Psoas muscle (tissue), 8 donors: Measurements from ENCODE around the gene KITLG. TPM values are rescaled to one million over a fixed set of nuclear protein-coding genes. Genes with fewer than 3 reads are reported as not detected.

Experiments used
- ATAC-seq, 4 donors: fragments of 200-7000 bp; cut with Tn5 transposase; one replicate each; pipeline ENCODE4 v1.9.1; 2020; ENCODE audit warnings: moderate library complexity in 3 of 4, mild to moderate bottlenecking in 2 of 4
- DNase-seq, 2 donors: peaks; one replicate each; pipeline ENCODE4 v3.0.0-alpha.2; 2020
- H3K27ac ChIP-seq: fragments of 200-600 bp; one replicate; pipeline ENCODE4 v1.8.0; 2022
- H3K27me3 ChIP-seq, 3 donors: fragments of 200-600 bp in 1 of 3; one replicate each; pipeline versions ENCODE4 v1.6.1 to v1.8.0; 2013 to 2022; ENCODE audit warnings: low read length in 2 of 3, mild to moderate bottlenecking in 2 of 3, moderate library complexity in 1 of 3; ENCODE audit not compliant: insufficient read depth in 3 of 3
- H3K36me3 ChIP-seq, 2 donors: fragments of 200-600 bp in 1 of 2; one replicate each; pipeline versions ENCODE4 v1.6.1 to v1.8.0; 2013 to 2022; ENCODE audit warnings: low read depth in 1 of 2, mild to moderate bottlenecking in 1 of 2, moderate library complexity in 1 of 2; ENCODE audit not compliant: insufficient read depth in 1 of 2
- H3K4me1 ChIP-seq: fragments of 200-600 bp; one replicate; pipeline ENCODE4 v1.8.0; 2022
- H3K4me3 ChIP-seq: fragments of 200-600 bp; one replicate; pipeline ENCODE4 v1.8.0; 2022; ENCODE audit warnings: mild to moderate bottlenecking
- H3K9me3 ChIP-seq: fragments of 200-600 bp; one replicate; pipeline ENCODE4 v1.8.0; 2022
- CTCF ChIP-seq: fragments of 200-600 bp; IDR thresholded peaks from one replicate; pipeline ENCODE4 v1.8.0; 2022; ENCODE audit warnings: antibody characterized with exemption
- WGBS, 3 donors: extraction: QIAGEN DNeasy Blood & Tissue Kit; methylation state at CpG; one replicate each; pipeline versions ENCODE4 v1.1.6 to v1.1.7; 2013; 5-methylcytosine and 5-hydroxymethylcytosine counted together
- intact Hi-C, 2 donors: fragments of 100-400 bp; cut with DNase I; formaldehyde crosslinking; loops; one replicate each; pipeline versions ENCODE4 v1.11.0 to v1.14.2; 2022
- polyA plus RNA-seq, 3 donors: library from polyadenylated mRNA; stranded (reverse); fragments of 200-250 nt; gene quantifications; one replicate each; pipeline ENCODE4 v1.2.3, GENCODE V29; 2013
- total RNA-seq, 4 donors: library from RNA; stranded (reverse); fragmentation: NEBNext Ultra II Directional in 2 of 4; extraction: Animal tissue kit (Norgen Biotek cat#: 25700) in 2 of 4; gene quantifications; one replicate each; pipeline versions ENCODE4 v1.2.1 to v1.2.4, GENCODE V29; 2021 to 2023
- donor health status: healthy with polysubstance abuse.
- donor health status: DM: no; HTN: no; CAD: no; lungs with moderate emphysema.
- donor health status: Bipolar disorder and iron deficiency.
- donor health status: healthy.
- donor health status: DM: yes; HTN: yes; CAD: no.
- donor health status: DM: no; HTN: no; CAD: no.
- donor health status: DM: no; HTN: no; CAD: no.
- donor health status: DM: yes; HTN: yes; CAD: no.

KITLG gene
- total and polyA plus RNA-seq, 7 donors: 1.5 to 11.5 (median 4.1) TPM

DNA sequence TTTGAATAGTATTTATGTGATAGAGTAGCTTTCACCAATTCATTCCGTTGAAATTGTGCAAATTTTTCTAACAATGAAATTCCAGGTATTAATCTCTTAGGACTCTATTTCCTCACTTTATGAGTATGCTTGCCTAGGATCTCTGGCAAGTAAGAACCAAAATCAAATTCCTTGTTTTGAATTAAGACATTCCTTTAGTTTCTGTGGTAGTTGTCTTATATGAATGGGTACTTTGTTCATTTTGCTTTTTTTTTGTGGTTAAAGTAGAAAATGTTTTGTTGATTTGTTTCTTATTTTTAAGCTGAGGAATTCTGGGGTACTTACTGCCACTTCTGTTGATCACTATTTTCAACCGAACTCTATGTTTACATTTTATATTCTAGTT, 59.8 kb downstream of the KITLG start:
- no peak overlapping the region for H3K4me3 ChIP-seq
- H3K27ac ChIP-seq: no peak overlapping the region
- peaks cover 9% of the 10 kb centered on the region for H3K4me1 ChIP-seq
- H3K9me3 ChIP-seq: no peaks in the 10 kb centered on the region
- intact Hi-C loops: no loop called here
- H3K36me3 ChIP-seq: no peaks in the 10 kb centered on the region
- TF ChIP-seq CTCF: no peak
- ATAC-seq: no peak
- H3K27me3 ChIP-seq: no peaks in the 10 kb centered on the region
- DNase-seq: no peak
- WGBS, 3 donors: 78 to 84% (median 79%) methylated on average over 2 of the region's 2 CpGs

GRCh38 chr12:88519802-88520435, 60.4 kb downstream of the KITLG start:
- no peak for ATAC-seq
- intact Hi-C loops: no loop called here

GRCh38 chr12:88518863-88519403, 61.3 kb downstream of the KITLG start:
- intact Hi-C loops: no loop called here
- ATAC-seq (peak; percentile 32 to 69 (median 56)), DNase-seq (peak in 1 of 2 donors; percentile 14)
- no peaks in the 10 kb centered on the region for H3K36me3 ChIP-seq
- no peak overlapping the region for H3K27ac ChIP-seq
- H3K4me3 ChIP-seq: no peak overlapping the region
- H3K27me3 ChIP-seq: no peaks in the 10 kb centered on the region
- 14 to 31% (median 18%) methylated on average over 5 of the region's 5 CpGs for WGBS, 3 donors
- H3K4me1 ChIP-seq: peaks cover 9% of the 10 kb centered on the region
- no peaks in the 10 kb centered on the region for H3K9me3 ChIP-seq
- TF ChIP-seq CTCF: no peak

More at GRCh38 chr12:88519802-88520435, 60.4 kb downstream of the KITLG start:
- no peak for DNase-seq
- H3K4me1 ChIP-seq: peaks cover 9% of the 10 kb centered on the region
- no peaks in the 10 kb centered on the region for H3K27me3 ChIP-seq
- WGBS, 3 donors: 72 to 73% (median 73%) methylated on average over 3 of the region's 3 CpGs
- H3K27ac ChIP-seq: no peak overlapping the region
- H3K36me3 ChIP-seq: no peaks in the 10 kb centered on the region
- no peak for TF ChIP-seq CTCF
- H3K4me3 ChIP-seq: no peak overlapping the region
- no peaks in the 10 kb centered on the region for H3K9me3 ChIP-seq

- ATAC-seq (no peak), DNase-seq (no peak)
- no peak overlapping the region for H3K27ac ChIP-seq
- peaks cover 9% of the 10 kb centered on the region for H3K4me1 ChIP-seq
- intact Hi-C loops: no loop called here
- no peak overlapping the region for H3K4me3 ChIP-seq
- TF ChIP-seq CTCF: no peak
- H3K27me3 ChIP-seq: no peaks in the 10 kb centered on the region
- H3K36me3 ChIP-seq: no peaks in the 10 kb centered on the region
- no peaks in the 10 kb centered on the region for H3K9me3 ChIP-seq
Observed at GRCh38 chr12:88516811-88517210, 63.5 kb downstream of the KITLG start.

DNA sequence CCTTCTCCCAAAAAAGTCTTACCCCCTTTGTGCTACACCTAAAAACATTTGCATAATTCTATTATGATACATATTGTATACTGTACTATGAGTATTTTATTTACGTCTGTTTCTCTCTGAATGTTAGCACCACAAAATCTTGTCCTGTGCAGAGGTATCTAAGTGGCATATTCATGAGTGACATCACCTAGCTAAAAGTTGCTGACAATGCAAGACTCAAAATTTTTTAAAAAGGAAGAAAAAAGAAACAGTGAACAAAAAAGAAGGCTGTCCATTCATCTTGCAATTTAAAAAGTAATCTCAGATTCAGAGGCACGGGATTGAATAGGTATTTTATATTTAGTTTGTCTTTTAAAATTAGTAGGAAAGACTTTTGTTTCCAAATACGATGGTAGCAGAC, 69.4 kb downstream of the KITLG start:
- Histone ChIP-seq H3K4me1 (no peaks in the 10 kb centered on the region), H3K36me3 (peaks cover 0 to 11% of the 10 kb centered on the region in 2 donors), H3K9me3 (no peaks in the 10 kb centered on the region), H3K27me3 (no peaks in the 10 kb centered on the region), H3K27ac (no peak overlapping the region), H3K4me3 (no peak overlapping the region)
- no peak for DNase-seq
- no peak for ATAC-seq
- 95 to 97% (median 97%) methylated on average over 3 of the region's 3 CpGs for WGBS, 3 donors
- intact Hi-C loops: no loop called here
- TF ChIP-seq CTCF: no peak
